Gastroesophageal sphincter (tissue), 3 donors: ENCODE measurements around the gene TNFRSF17.

Experiments
- POLR2A ChIP-seq, 2 donors: fragments of 450-650 bp; IDR thresholded peaks; one replicate each; pipeline ENCODE4 v1.6.1; 2017; ENCODE audit warnings: antibody characterized with exemption in 2 of 2, mild to moderate bottlenecking in 2 of 2, moderate library complexity in 1 of 2
- POLR2AphosphoS5 ChIP-seq: sonication (generic); formaldehyde crosslinking; IDR thresholded peaks from one replicate; pipeline ENCODE4 v1.6.1; 2017; ENCODE audit warnings: antibody characterized with exemption
- TF ChIP-seq, protein P1 (sequence below), 4 experiments: fragments of 200-600 bp in 2 of 4; fragments of 450-650 bp in 2 of 4; sonication (generic) in 1 of 4; IDR thresholded peaks; one replicate each; pipeline ENCODE4 v1.5.1; 2017 to 2019; ENCODE audit warnings: antibody characterized with exemption in 4 of 4, mild to moderate bottlenecking in 2 of 4, moderate library complexity in 2 of 4

DNA sequence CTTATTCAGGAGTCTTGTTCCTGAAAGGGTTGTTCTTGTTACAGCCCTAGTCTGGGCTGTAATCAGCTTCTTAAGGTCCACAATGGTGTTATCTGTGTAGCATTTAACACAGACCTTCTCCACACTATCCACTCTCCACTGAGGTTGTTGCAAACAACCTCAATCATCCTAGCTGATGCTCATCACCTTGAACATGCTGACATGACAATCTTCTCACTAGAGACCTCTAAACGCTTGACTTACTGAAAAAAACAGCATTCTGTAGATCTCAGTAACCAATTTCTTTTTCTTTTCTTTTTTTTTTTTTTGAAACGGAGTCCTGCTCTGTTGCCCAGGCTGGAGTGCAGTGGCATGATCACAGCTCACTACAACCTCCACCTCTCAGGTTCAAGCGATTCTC, 3.6 kb downstream of the TNFRSF17 start:
- TF ChIP-seq, protein P1, sequence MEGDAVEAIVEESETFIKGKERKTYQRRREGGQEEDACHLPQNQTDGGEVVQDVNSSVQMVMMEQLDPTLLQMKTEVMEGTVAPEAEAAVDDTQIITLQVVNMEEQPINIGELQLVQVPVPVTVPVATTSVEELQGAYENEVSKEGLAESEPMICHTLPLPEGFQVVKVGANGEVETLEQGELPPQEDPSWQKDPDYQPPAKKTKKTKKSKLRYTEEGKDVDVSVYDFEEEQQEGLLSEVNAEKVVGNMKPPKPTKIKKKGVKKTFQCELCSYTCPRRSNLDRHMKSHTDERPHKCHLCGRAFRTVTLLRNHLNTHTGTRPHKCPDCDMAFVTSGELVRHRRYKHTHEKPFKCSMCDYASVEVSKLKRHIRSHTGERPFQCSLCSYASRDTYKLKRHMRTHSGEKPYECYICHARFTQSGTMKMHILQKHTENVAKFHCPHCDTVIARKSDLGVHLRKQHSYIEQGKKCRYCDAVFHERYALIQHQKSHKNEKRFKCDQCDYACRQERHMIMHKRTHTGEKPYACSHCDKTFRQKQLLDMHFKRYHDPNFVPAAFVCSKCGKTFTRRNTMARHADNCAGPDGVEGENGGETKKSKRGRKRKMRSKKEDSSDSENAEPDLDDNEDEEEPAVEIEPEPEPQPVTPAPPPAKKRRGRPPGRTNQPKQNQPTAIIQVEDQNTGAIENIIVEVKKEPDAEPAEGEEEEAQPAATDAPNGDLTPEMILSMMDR (IDR thresholded peaks at IDR 0.05) = no peak
- TF ChIP-seq POLR2A (IDR thresholded peaks at IDR 0.05) (no peak), POLR2AphosphoS5 (no peak)
